Stomach (tissue), 9 donors: ENCODE measurements around the gene DEPDC4. TPM values are rescaled to one million over a fixed set of nuclear protein-coding genes. Genes with fewer than 3 reads are reported as not detected.

Experiments used
- DNase-seq, 2 donors: peaks; one replicate each; pipeline versions ENCODE4 v3.0.0 to v3.0.0-alpha.2; 2013 to 2019
- H3K27ac ChIP-seq, 5 donors: fragments of 200-600 bp in 4 of 5; sonication (generic) in 4 of 5; one replicate each; pipeline ENCODE4 v1.5.1; 2013 to 2019; ENCODE audit warnings: mild to moderate bottlenecking in 1 of 5, moderate library complexity in 1 of 5
- H3K27me3 ChIP-seq, 3 donors: fragments of 200-600 bp; sonication (generic); one replicate each; pipeline ENCODE4 v1.5.1; 2017 to 2019; ENCODE audit warnings: mixed run types in 1 of 3
- H3K36me3 ChIP-seq, 4 donors: fragments of 200-600 bp; sonication (generic); 1 replicate in 3 of 4; 2 replicates in 1 of 4; pipeline ENCODE4 v1.5.1; 2016 to 2019
- H3K4me1 ChIP-seq, 4 donors: fragments of 200-600 bp; sonication (generic); one replicate each; pipeline ENCODE4 v1.5.1; 2016 to 2019
- H3K4me3 ChIP-seq, 4 donors: fragments of 200-600 bp; sonication (generic) in 3 of 4; one replicate each; pipeline ENCODE4 v1.5.1; 2016 to 2019; ENCODE audit warnings: mild to moderate bottlenecking in 1 of 4
- H3K9me3 ChIP-seq, 4 donors: fragments of 200-600 bp; sonication (generic); one replicate each; pipeline ENCODE4 v1.5.1; 2016 to 2019
- EP300 ChIP-seq: sonication (generic); formaldehyde crosslinking; IDR thresholded peaks from one replicate; pipeline ENCODE4 v1.6.1; 2017; ENCODE audit warnings: antibody characterized with exemption
- POLR2A ChIP-seq, 4 donors: fragments of 450-650 bp; IDR thresholded peaks; one replicate each; pipeline ENCODE4 v1.6.1; 2016; ENCODE audit warnings: antibody characterized with exemption in 4 of 4, control low read depth in 2 of 4, mild to moderate bottlenecking in 1 of 4, moderate library complexity in 1 of 4
- POLR2AphosphoS5 ChIP-seq, 3 donors: sonication (generic); formaldehyde crosslinking; IDR thresholded peaks; one replicate each; pipeline ENCODE4 v1.6.1; 2016; ENCODE audit warnings: antibody characterized with exemption in 3 of 3
- WGBS, 5 donors: extraction: QIAGEN DNeasy Blood & Tissue Kit in 3 of 5; methylation state at CpG; one replicate each; pipeline versions ENCODE4 v1.1.5 to v1.1.7; 2013 to 2018; 5-methylcytosine and 5-hydroxymethylcytosine counted together
- intact Hi-C: fragments of 100-400 bp; cut with DNase I; formaldehyde crosslinking; loops from one replicate; pipeline ENCODE4 v1.15.1; 2023; ENCODE audit warnings: low total_unique reads
- polyA plus RNA-seq, 3 donors: library from polyadenylated mRNA; stranded (reverse); fragments of 200-250 nt; gene quantifications; one replicate each; pipeline ENCODE4 v1.2.3, GENCODE V29; 2013
- total RNA-seq, 5 donors: library from RNA; depleted of rRNA; stranded (reverse); fragments of >200 nt; gene quantifications; one replicate each; pipeline versions ENCODE4 v1.1.0 to v1.2.3, GENCODE V29; 2014 to 2016
- TF ChIP-seq, protein P1 (sequence below), 7 experiments: fragments of 450-650 bp in 4 of 7; fragments of 200-600 bp in 3 of 7; sonication (generic) in 3 of 7; IDR thresholded peaks; one replicate each; pipeline ENCODE4 v1.5.1; 2016 to 2019; ENCODE audit warnings: antibody characterized with exemption in 7 of 7, control low read depth in 2 of 7, mild to moderate bottlenecking in 1 of 7
- donor health status: healthy with polysubstance abuse.
- donor health status: Bipolar disorder and iron deficiency.
- donor health status: healthy.

DEPDC4 gene
- total and polyA plus RNA-seq, 8 donors = 0.48 to 3.1 (median 0.55) TPM; not detected in 3

GRCh38 chr12:100219328-100220109 lies 47.4 kb downstream of the DEPDC4 start:
- WGBS, 5 donors = 73 to 81% (median 78%) methylated on average over 5 of the region's 5 CpGs
- TF ChIP-seq, protein P1, sequence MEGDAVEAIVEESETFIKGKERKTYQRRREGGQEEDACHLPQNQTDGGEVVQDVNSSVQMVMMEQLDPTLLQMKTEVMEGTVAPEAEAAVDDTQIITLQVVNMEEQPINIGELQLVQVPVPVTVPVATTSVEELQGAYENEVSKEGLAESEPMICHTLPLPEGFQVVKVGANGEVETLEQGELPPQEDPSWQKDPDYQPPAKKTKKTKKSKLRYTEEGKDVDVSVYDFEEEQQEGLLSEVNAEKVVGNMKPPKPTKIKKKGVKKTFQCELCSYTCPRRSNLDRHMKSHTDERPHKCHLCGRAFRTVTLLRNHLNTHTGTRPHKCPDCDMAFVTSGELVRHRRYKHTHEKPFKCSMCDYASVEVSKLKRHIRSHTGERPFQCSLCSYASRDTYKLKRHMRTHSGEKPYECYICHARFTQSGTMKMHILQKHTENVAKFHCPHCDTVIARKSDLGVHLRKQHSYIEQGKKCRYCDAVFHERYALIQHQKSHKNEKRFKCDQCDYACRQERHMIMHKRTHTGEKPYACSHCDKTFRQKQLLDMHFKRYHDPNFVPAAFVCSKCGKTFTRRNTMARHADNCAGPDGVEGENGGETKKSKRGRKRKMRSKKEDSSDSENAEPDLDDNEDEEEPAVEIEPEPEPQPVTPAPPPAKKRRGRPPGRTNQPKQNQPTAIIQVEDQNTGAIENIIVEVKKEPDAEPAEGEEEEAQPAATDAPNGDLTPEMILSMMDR (IDR thresholded peaks at IDR 0.05) = no peak
- no peak for TF ChIP-seq POLR2AphosphoS5 (IDR thresholded peaks at IDR 0.05)
- TF ChIP-seq EP300 = no peak
- TF ChIP-seq POLR2A (IDR thresholded peaks at IDR 0.05) = no peak
- no peak overlapping the region for H3K27ac ChIP-seq
- no peaks in the 10 kb centered on the region for H3K9me3 ChIP-seq
- DNase-seq = no peak
- H3K36me3 ChIP-seq = peaks cover 27 to 81% (median 66%) of the 10 kb centered on the region in 4 donors
- no peaks in the 10 kb centered on the region for H3K27me3 ChIP-seq
- H3K4me1 ChIP-seq = peaks cover 0 to 21% (median 6%) of the 10 kb centered on the region in 4 donors
- intact Hi-C loops = no loop called here
- H3K4me3 ChIP-seq = no peak overlapping the region

DNA sequence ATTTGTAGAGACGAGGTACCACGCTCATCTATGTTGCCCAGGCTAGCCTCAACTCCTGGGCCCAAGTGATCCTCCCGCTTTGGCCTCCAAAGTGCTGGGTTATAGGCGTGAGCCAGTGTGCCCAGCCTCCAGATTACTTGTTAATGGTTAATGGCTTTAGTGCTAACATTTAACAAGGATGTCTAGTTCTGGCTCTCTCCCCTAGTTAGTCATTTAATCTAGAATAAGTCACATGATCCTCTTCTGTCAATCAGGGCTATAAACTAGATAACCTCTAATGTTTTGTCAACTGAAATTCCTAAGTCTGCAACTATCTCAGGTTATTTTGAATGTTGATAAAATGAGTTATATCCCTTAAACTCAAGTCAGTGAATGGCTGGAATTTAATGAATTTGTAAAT lies 50.5 kb downstream of the DEPDC4 start:
- TF ChIP-seq, protein P1 (IDR thresholded peaks at IDR 0.05) = no peak
- no peak for TF ChIP-seq EP300
- no peak for TF ChIP-seq POLR2AphosphoS5 (IDR thresholded peaks at IDR 0.05)
- no peak for TF ChIP-seq POLR2A (IDR thresholded peaks at IDR 0.05)
- no peak for DNase-seq
- Histone ChIP-seq H3K27me3 (no peaks in the 10 kb centered on the region), H3K9me3 (no peaks in the 10 kb centered on the region), H3K36me3 (peaks cover 19 to 75% (median 59%) of the 10 kb centered on the region in 4 donors), H3K4me1 (peaks cover 0 to 31% (median 7%) of the 10 kb centered on the region in 4 donors), H3K27ac (no peak overlapping the region), H3K4me3 (no peak overlapping the region)
- 91 to 98% (median 96%) methylated on average over 4 of the region's 4 CpGs for WGBS, 5 donors
- intact Hi-C loops = no loop called here

- 46 to 65% (median 62%) methylated on average over 1 of the region's 1 CpG for WGBS, 5 donors
- H3K36me3 ChIP-seq = peaks cover 20 to 75% (median 59%) of the 10 kb centered on the region in 4 donors
- H3K27ac ChIP-seq = no peak overlapping the region
- H3K4me3 ChIP-seq = no peak overlapping the region
- H3K9me3 ChIP-seq = no peaks in the 10 kb centered on the region
- no peaks in the 10 kb centered on the region for H3K27me3 ChIP-seq
- no peak for DNase-seq
- TF ChIP-seq EP300 (no peak), POLR2AphosphoS5 (IDR thresholded peaks at IDR 0.05) (no peak), POLR2A (IDR thresholded peaks at IDR 0.05) (no peak)
- TF ChIP-seq, protein P1 (IDR thresholded peaks at IDR 0.05) = no peak
- intact Hi-C loops = no loop called here
- peaks cover 0 to 31% (median 7%) of the 10 kb centered on the region in 4 donors for H3K4me1 ChIP-seq
Measured at GRCh38 chr12:100215209-100215608, 51.7 kb downstream of the DEPDC4 start.

- TF ChIP-seq, protein P1 (IDR thresholded peaks at IDR 0.05) = no peak
- TF ChIP-seq POLR2A (IDR thresholded peaks at IDR 0.05) = no peak
- no peak for TF ChIP-seq POLR2AphosphoS5 (IDR thresholded peaks at IDR 0.05)
- no peak for TF ChIP-seq EP300
- no peak overlapping the region for H3K4me3 ChIP-seq
- no peaks in the 10 kb centered on the region for H3K9me3 ChIP-seq
- H3K27ac ChIP-seq = no peak overlapping the region
- H3K4me1 ChIP-seq = peaks cover 0 to 31% (median 7%) of the 10 kb centered on the region in 4 donors
- H3K27me3 ChIP-seq = no peaks in the 10 kb centered on the region
- DNase-seq = no peak
- intact Hi-C loops = no loop called here
- WGBS, 5 donors = 92 to 100% (median 93%) methylated on average over 2 of the region's 2 CpGs
- peaks cover 21 to 75% (median 59%) of the 10 kb centered on the region in 4 donors for H3K36me3 ChIP-seq
Measured at GRCh38 chr12:100214518-100214917, 52.4 kb downstream of the DEPDC4 start.
